Trophoblast cell (in vitro differentiated cells and primary cell): ENCODE measurements around the gene MAP4K4.

ENCODE experiments used
- DNase-seq, 2 donors: peaks; one replicate each; pipeline ENCODE4 v3.0.0-alpha.2; 2016
- H2AFZ ChIP-seq: 2 replicates; pipeline ENCODE4 v1.6.1; 2013; ENCODE audit warnings: low read length, moderate library complexity, mild to moderate bottlenecking; ENCODE audit not compliant: insufficient read depth, poor library complexity
- H2AK5ac ChIP-seq: 2 replicates; pipeline ENCODE4 v1.6.1; 2013; ENCODE audit warnings: mild to moderate bottlenecking, low read length
- H2BK120ac ChIP-seq: 2 replicates; pipeline ENCODE4 v1.6.1; 2013; ENCODE audit warnings: low read length, mild to moderate bottlenecking, moderate library complexity; ENCODE audit not compliant: insufficient read depth, poor library complexity
- H2BK12ac ChIP-seq: 2 replicates; pipeline ENCODE4 v1.6.1; 2013; ENCODE audit warnings: mild to moderate bottlenecking, low read length, moderate library complexity
- H2BK5ac ChIP-seq: 2 replicates; pipeline ENCODE4 v1.6.1; 2013; ENCODE audit warnings: low read length, low read depth, moderate library complexity, mild to moderate bottlenecking; ENCODE audit not compliant: poor library complexity
- H3K14ac ChIP-seq: 2 replicates; pipeline ENCODE4 v1.6.1; 2013; ENCODE audit warnings: mild to moderate bottlenecking, low read length
- H3K18ac ChIP-seq: 2 replicates; pipeline ENCODE4 v1.6.1; 2013; ENCODE audit warnings: mild to moderate bottlenecking, low read length
- H3K23ac ChIP-seq: 2 replicates; pipeline ENCODE4 v1.6.1; 2013; ENCODE audit warnings: low read length
- H3K27ac ChIP-seq: 2 replicates; pipeline ENCODE4 v1.5.1; 2013; ENCODE audit warnings: low read depth, mild to moderate bottlenecking, inconsistent platforms, low read length, moderate library complexity
- H3K27me3 ChIP-seq: 2 replicates; pipeline ENCODE4 v1.6.1; 2013; ENCODE audit warnings: inconsistent platforms, mild to moderate bottlenecking, low read length, moderate library complexity; ENCODE audit not compliant: insufficient read depth
- H3K36me3 ChIP-seq, 2 experiments: 1 replicate in 1 of 2; 2 replicates in 1 of 2; pipeline ENCODE4 v1.6.1; 2013; ENCODE audit warnings: low read length in 2 of 2, mild to moderate bottlenecking in 2 of 2, moderate library complexity in 1 of 2; ENCODE audit not compliant: insufficient read depth in 2 of 2, control insufficient read depth in 1 of 2
- H3K4ac ChIP-seq: 2 replicates; pipeline ENCODE4 v1.6.1; 2013; ENCODE audit warnings: low read depth, mild to moderate bottlenecking, low read length, moderate library complexity
- H3K4me1 ChIP-seq, 2 experiments: 1 replicate in 1 of 2; 2 replicates in 1 of 2; pipeline ENCODE4 v1.6.1; 2013; ENCODE audit warnings: low read length in 2 of 2, mild to moderate bottlenecking in 2 of 2, moderate library complexity in 1 of 2; ENCODE audit not compliant: insufficient read depth in 2 of 2, control insufficient read depth in 1 of 2
- H3K4me2 ChIP-seq: 2 replicates; pipeline ENCODE4 v1.6.1; 2013; ENCODE audit warnings: inconsistent platforms, mild to moderate bottlenecking, low read length, moderate library complexity
- H3K4me3 ChIP-seq: 2 replicates; pipeline ENCODE4 v1.5.1; 2013; ENCODE audit warnings: mild to moderate bottlenecking, low read depth, low read length, inconsistent platforms
- H3K79me1 ChIP-seq: one replicate; pipeline ENCODE4 v1.6.1; 2013; ENCODE audit warnings: low read length
- H3K79me2 ChIP-seq: 2 replicates; pipeline ENCODE4 v1.6.1; 2013; ENCODE audit warnings: low read length, mild to moderate bottlenecking; ENCODE audit not compliant: control insufficient read depth, insufficient read depth, poor library complexity
- H3K9ac ChIP-seq: 2 replicates; pipeline ENCODE4 v1.6.1; 2013; ENCODE audit warnings: mild to moderate bottlenecking, low read length
- H3K9me3 ChIP-seq: 2 replicates; pipeline ENCODE4 v1.6.1; 2013; ENCODE audit warnings: low read depth, mild to moderate bottlenecking, control low read depth, inconsistent platforms, low read length; ENCODE audit not compliant: insufficient read depth
- H4K12ac ChIP-seq: 2 replicates; pipeline ENCODE4 v1.6.1; 2013; ENCODE audit warnings: low read depth, mild to moderate bottlenecking, low read length, moderate library complexity
- H4K8ac ChIP-seq: 2 replicates; pipeline ENCODE4 v1.6.1; 2013; ENCODE audit warnings: low read depth, mild to moderate bottlenecking, low read length, moderate library complexity
- H4K91ac ChIP-seq: one replicate; pipeline ENCODE4 v1.6.1; 2013; ENCODE audit warnings: low read depth, mild to moderate bottlenecking, low read length, moderate library complexity
- WGBS: extraction: QIAGEN DNeasy Blood & Tissue Kit; methylation state at CpG from one replicate; pipeline ENCODE4 v1.1.7; 2013; ENCODE audit warnings: missing lambda C conversion rate; ENCODE audit not compliant: insufficient read length, insufficient coverage; ENCODE audit errors: extremely low coverage; 5-methylcytosine and 5-hydroxymethylcytosine counted together

MAP4K4 gene

DNA sequence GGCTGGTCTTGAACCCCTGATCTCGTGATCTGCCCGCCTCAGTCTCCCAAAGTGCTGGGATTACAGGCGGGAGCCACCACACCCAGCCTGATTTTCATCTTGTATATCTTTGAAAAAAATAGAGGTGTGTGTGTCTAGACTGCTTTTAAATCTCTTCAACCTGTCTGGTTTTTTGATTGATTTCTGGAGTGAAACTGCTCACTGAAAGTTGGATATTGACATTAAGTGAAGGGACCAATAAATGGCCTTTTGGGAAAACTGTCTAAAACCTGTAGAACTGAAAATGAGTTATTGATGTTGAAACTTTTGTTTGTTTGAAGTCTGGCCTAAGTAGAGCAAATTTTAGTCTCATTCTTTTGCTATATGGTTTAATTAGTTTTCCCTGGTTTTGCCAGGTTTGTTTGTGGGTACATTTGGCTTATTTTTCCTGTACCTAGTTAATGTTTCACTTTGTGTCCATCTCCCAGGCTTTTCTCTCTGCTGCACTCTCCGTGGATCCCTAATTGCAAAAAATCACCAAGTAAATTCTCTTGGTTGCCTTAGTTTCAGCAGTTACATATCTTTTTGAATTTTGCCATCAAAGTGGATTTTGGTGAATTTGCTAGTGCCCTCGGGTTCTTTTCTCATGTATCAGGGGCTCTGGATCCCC, 144.3 kb downstream of the MAP4K4 start:
- H4K8ac ChIP-seq, result no peak overlapping the region
- no peaks in the 10 kb centered on the region for H3K79me2 ChIP-seq
- no peak overlapping the region for H4K12ac ChIP-seq
- no peak overlapping the region for H4K91ac ChIP-seq
- H3K23ac ChIP-seq, result no peak overlapping the region
- H3K36me3 ChIP-seq, result peaks cover 23 to 52% of the 10 kb centered on the region in 2 experiments
- H2BK5ac ChIP-seq, result no peak overlapping the region
- no peak overlapping the region for H3K27ac ChIP-seq
- H3K9ac ChIP-seq, result no peak overlapping the region
- no peak overlapping the region for H3K4me2 ChIP-seq
- H3K27me3 ChIP-seq, result no peaks in the 10 kb centered on the region
- no peak overlapping the region for H3K14ac ChIP-seq
- no peak overlapping the region for H2AFZ ChIP-seq
- no peak overlapping the region for H3K4ac ChIP-seq
- no peak overlapping the region for H2BK12ac ChIP-seq
- H2AK5ac ChIP-seq, result no peak overlapping the region
- H2BK120ac ChIP-seq, result no peak overlapping the region
- no CpG with 5 or more reads among the region's 5 CpGs for WGBS
- no peaks in the 10 kb centered on the region for H3K79me1 ChIP-seq
- peak overlapping the region; percentile 46 for H3K18ac ChIP-seq
- H3K4me1 ChIP-seq, result no peaks in the 10 kb centered on the region
- no peak for DNase-seq
- H3K4me3 ChIP-seq, result no peak overlapping the region
- peaks cover 2% of the 10 kb centered on the region for H3K9me3 ChIP-seq

DNA sequence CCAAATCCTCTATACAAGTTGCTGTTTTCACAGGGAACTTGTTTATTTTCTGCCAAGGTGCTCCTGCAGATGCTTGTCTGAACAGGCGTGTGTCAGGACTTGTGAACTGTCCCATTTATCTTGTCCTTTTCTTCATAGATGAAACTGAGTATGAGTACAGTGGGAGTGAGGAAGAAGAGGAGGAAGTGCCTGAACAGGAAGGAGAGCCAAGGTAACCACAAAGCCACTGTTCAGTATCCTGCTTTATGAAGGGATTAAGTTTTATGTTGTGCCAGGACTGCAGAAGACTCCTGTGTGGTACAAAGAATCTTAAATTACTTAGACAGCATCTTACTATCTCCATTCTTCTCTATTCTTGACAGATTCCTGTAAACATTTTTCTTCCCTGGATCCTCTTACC, 145.0 kb downstream of the MAP4K4 start:
- Histone ChIP-seq H3K4ac (no peak overlapping the region), H3K14ac (no peak overlapping the region), H3K18ac (no peak overlapping the region), H2BK12ac (no peak overlapping the region), H3K9me3 (peaks cover 2% of the 10 kb centered on the region), H2BK5ac (no peak overlapping the region), H3K27me3 (no peaks in the 10 kb centered on the region), H3K27ac (no peak overlapping the region), H3K23ac (no peak overlapping the region), H3K9ac (no peak overlapping the region), H3K36me3 (peaks cover 23 to 51% of the 10 kb centered on the region in 2 experiments), H3K4me2 (no peak overlapping the region), H4K12ac (no peak overlapping the region), H3K79me2 (no peaks in the 10 kb centered on the region), H4K8ac (no peak overlapping the region), H3K4me1 (no peaks in the 10 kb centered on the region), H4K91ac (no peak overlapping the region), H3K4me3 (no peak overlapping the region), H2AFZ (no peak overlapping the region), H3K79me1 (no peaks in the 10 kb centered on the region), H2AK5ac (no peak overlapping the region), H2BK120ac (no peak overlapping the region)
- no CpG with 5 or more reads among the region's 1 CpG for WGBS
- no peak for DNase-seq

DNA sequence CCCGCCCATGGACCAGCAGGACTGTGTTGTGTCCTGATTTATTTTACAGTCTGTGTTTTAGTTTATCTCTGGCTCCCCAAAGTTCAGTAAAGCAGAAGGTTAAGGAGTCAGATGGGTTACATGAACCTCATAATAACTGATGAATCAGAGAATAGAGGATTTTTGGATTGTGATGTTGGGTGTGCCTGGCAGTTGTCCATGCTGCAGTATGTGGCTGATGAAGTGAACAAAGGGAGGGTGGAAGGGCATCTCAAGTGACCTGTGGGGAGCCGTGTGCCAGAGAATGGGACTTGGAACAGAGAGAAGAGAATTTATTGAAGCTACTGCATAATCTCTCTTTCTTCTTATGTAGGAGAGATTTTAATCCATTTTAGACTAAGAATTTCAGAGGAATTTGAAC, 145.5 kb downstream of the MAP4K4 start:
- H4K91ac ChIP-seq, result no peak overlapping the region
- H3K18ac ChIP-seq, result no peak overlapping the region

DNA sequence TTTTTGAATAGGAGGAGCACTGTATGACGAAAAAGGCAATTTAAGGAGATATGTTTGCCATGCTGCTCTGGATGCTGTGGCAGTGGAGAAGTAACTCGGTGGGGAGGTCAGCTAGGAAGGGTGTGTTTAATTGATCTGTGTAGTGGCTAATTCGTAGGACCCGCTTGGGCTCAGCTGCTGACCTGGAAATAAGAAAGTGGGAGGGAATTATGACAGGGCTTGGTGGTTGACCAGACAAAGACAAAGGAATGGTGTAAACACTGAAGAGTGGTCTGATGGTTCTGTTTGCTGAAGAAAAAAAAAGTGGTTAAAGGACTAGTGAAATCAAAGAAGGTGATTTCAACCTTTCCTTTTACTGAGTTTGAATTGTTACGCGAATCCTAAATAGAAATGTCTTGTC, 146.0 kb downstream of the MAP4K4 start:
- H3K4me3 ChIP-seq, result no peak overlapping the region
- no peak overlapping the region for H3K14ac ChIP-seq
- H3K23ac ChIP-seq, result no peak overlapping the region
- no peak overlapping the region for H4K91ac ChIP-seq
- no peaks in the 10 kb centered on the region for H3K79me1 ChIP-seq
- H3K4me2 ChIP-seq, result no peak overlapping the region
- no peak overlapping the region for H3K27ac ChIP-seq
- no peak overlapping the region for H2BK12ac ChIP-seq
- H2BK120ac ChIP-seq, result no peak overlapping the region
- H3K36me3 ChIP-seq, result peaks cover 23 to 56% of the 10 kb centered on the region in 2 experiments
- no peaks in the 10 kb centered on the region for H3K27me3 ChIP-seq
- WGBS, result no CpG with 5 or more reads among the region's 6 CpGs
- no peak overlapping the region for H3K4ac ChIP-seq
- no peaks in the 10 kb centered on the region for H3K4me1 ChIP-seq
- H2AK5ac ChIP-seq, result no peak overlapping the region
- no peak overlapping the region for H3K18ac ChIP-seq
- no peak overlapping the region for H3K9ac ChIP-seq
- DNase-seq, result no peak
- H3K79me2 ChIP-seq, result no peaks in the 10 kb centered on the region
- H3K9me3 ChIP-seq, result peaks cover 2% of the 10 kb centered on the region
- no peak overlapping the region for H4K8ac ChIP-seq
- H4K12ac ChIP-seq, result no peak overlapping the region
- no peak overlapping the region for H2BK5ac ChIP-seq
- no peak overlapping the region for H2AFZ ChIP-seq

More for the DNA sequence above, 145.5 kb downstream of the MAP4K4 start:
- no peak overlapping the region for H2AK5ac ChIP-seq
- H3K79me1 ChIP-seq, result no peaks in the 10 kb centered on the region
- no peaks in the 10 kb centered on the region for H3K79me2 ChIP-seq
- H3K14ac ChIP-seq, result no peak overlapping the region
- H2BK5ac ChIP-seq, result no peak overlapping the region
- H3K4me1 ChIP-seq, result no peaks in the 10 kb centered on the region
- H2BK120ac ChIP-seq, result no peak overlapping the region
- H3K9me3 ChIP-seq, result peaks cover 2% of the 10 kb centered on the region
- no peak overlapping the region for H4K12ac ChIP-seq
- peaks cover 23 to 55% of the 10 kb centered on the region in 2 experiments for H3K36me3 ChIP-seq
- no peak overlapping the region for H3K4me2 ChIP-seq
- H2AFZ ChIP-seq, result no peak overlapping the region
- no peaks in the 10 kb centered on the region for H3K27me3 ChIP-seq
- no peak overlapping the region for H3K27ac ChIP-seq
- H3K4me3 ChIP-seq, result no peak overlapping the region
- no peak for DNase-seq
- no peak overlapping the region for H4K8ac ChIP-seq
- no CpG with 5 or more reads among the region's 2 CpGs for WGBS
- no peak overlapping the region for H3K23ac ChIP-seq
- no peak overlapping the region for H3K9ac ChIP-seq
- H3K4ac ChIP-seq, result no peak overlapping the region
- no peak overlapping the region for H2BK12ac ChIP-seq
